Tibial artery (tissue), 4 donors: ENCODE measurements around the gene CA10.

Experiments
- DNase-seq, 2 donors: peaks; one replicate each; pipeline ENCODE4 v3.0.0-alpha.2; 2019
- H3K27ac ChIP-seq, 2 donors: fragments of 200-600 bp; sonication (generic) in 1 of 2; 1 replicate in 1 of 2; 2 replicates in 1 of 2; pipeline ENCODE4 v1.5.1; 2018 to 2019; ENCODE audit warnings: mild to moderate bottlenecking in 1 of 2
- H3K27me3 ChIP-seq, 2 donors: fragments of 200-600 bp; sonication (generic) in 1 of 2; one replicate each; pipeline versions ENCODE4 v1.5.1 to v1.6.0; 2016 to 2019
- H3K36me3 ChIP-seq, 3 donors: fragments of 200-600 bp; sonication (generic) in 2 of 3; one replicate each; pipeline ENCODE4 v1.5.1; 2016 to 2019; ENCODE audit warnings: mild to moderate bottlenecking in 2 of 3
- H3K4me1 ChIP-seq, 4 donors: fragments of 200-600 bp; sonication (generic) in 2 of 4; 1 replicate in 3 of 4; 2 replicates in 1 of 4; pipeline ENCODE4 v1.5.1; 2016 to 2019
- H3K4me3 ChIP-seq, 2 donors: fragments of 200-600 bp; sonication (generic) in 1 of 2; 1 replicate in 1 of 2; 2 replicates in 1 of 2; pipeline ENCODE4 v1.5.1; 2018 to 2019; ENCODE audit warnings: mild to moderate bottlenecking in 2 of 2
- H3K9me3 ChIP-seq, 3 donors: fragments of 200-600 bp; sonication (generic) in 1 of 3; one replicate each; pipeline ENCODE4 v1.5.1; 2016 to 2019
- CTCF ChIP-seq, 2 experiments: fragments of 200-600 bp in 1 of 2; fragments of 450-650 bp in 1 of 2; IDR thresholded peaks; one replicate each; pipeline ENCODE4 v1.5.1; 2017 to 2019; ENCODE audit warnings: antibody characterized with exemption in 2 of 2, mild to moderate bottlenecking in 1 of 2, moderate library complexity in 1 of 2
- intact Hi-C: fragments of 100-400 bp; cut with DNase I; formaldehyde crosslinking; loops from one replicate; pipeline ENCODE4 v1.15.0; 2023; ENCODE audit warnings: low total_unique reads

CA10 gene

GRCh38 chr17:52181782-52182181 is 23.3 kb upstream of the CA10 start:
- TF ChIP-seq CTCF (IDR thresholded peaks at IDR 0.05), result no peak

GRCh38 chr17:52178012-52178411 is 19.5 kb upstream of the CA10 start:
- intact Hi-C loops, result no loop called here
- TF ChIP-seq CTCF (IDR thresholded peaks at IDR 0.05), result no peak
- no peak for DNase-seq
- Histone ChIP-seq H3K4me1 (no peaks in the 10 kb centered on the region), H3K36me3 (no peaks in the 10 kb centered on the region), H3K27me3 (no peaks in the 10 kb centered on the region), H3K27ac (no peak overlapping the region), H3K9me3 (no peaks in the 10 kb centered on the region), H3K4me3 (no peak overlapping the region)

More at GRCh38 chr17:52181782-52182181, 23.3 kb upstream of the CA10 start:
- no peaks in the 10 kb centered on the region for H3K9me3 ChIP-seq
- no peaks in the 10 kb centered on the region for H3K36me3 ChIP-seq
- no peak for DNase-seq
- no peak overlapping the region for H3K4me3 ChIP-seq
- H3K4me1 ChIP-seq, result no peaks in the 10 kb centered on the region
- no peaks in the 10 kb centered on the region for H3K27me3 ChIP-seq
- H3K27ac ChIP-seq, result no peak overlapping the region
- intact Hi-C loops, result no loop called here

GRCh38 chr17:52170963-52171572 is 12.6 kb upstream of the CA10 start:
- no peak for DNase-seq
- Histone ChIP-seq H3K4me1 (no peaks in the 10 kb centered on the region), H3K27me3 (no peaks in the 10 kb centered on the region), H3K27ac (no peak overlapping the region), H3K36me3 (no peaks in the 10 kb centered on the region), H3K4me3 (no peak overlapping the region), H3K9me3 (no peaks in the 10 kb centered on the region)
- intact Hi-C loops, result no loop called here
- TF ChIP-seq CTCF (IDR thresholded peaks at IDR 0.05), result no peak

GRCh38 chr17:52160136-52160567 is 1.6 kb upstream of the CA10 start:
- no peak overlapping the region for H3K27ac ChIP-seq
- peaks cover 0 to 11% (median 1%) of the 10 kb centered on the region in 4 donors for H3K4me1 ChIP-seq
- intact Hi-C loops, result no loop called here
- peaks cover 0 to 43% of the 10 kb centered on the region in 2 donors for H3K27me3 ChIP-seq
- H3K36me3 ChIP-seq, result no peaks in the 10 kb centered on the region
- TF ChIP-seq CTCF (IDR thresholded peaks at IDR 0.05), result no peak
- H3K4me3 ChIP-seq, result no peak overlapping the region
- DNase-seq, result no peak
- H3K9me3 ChIP-seq, result no peaks in the 10 kb centered on the region

- Histone ChIP-seq H3K4me3 (no peak overlapping the region), H3K27me3 (peaks cover 0 to 43% of the 10 kb centered on the region in 2 donors), H3K9me3 (no peaks in the 10 kb centered on the region), H3K4me1 (peaks cover 0 to 11% (median 1%) of the 10 kb centered on the region in 4 donors), H3K27ac (no peak overlapping the region), H3K36me3 (no peaks in the 10 kb centered on the region)
- no peak for DNase-seq
- intact Hi-C loops, result no loop called here
- TF ChIP-seq CTCF (IDR thresholded peaks at IDR 0.05), result no peak
Observed at GRCh38 chr17:52159246-52160135, 977 bp upstream of the CA10 start.
